Sigmoid colon (tissue), 4 donors: ENCODE results near the gene ANO2.

Experiments used
- CTCF ChIP-seq, 4 experiments: fragments of 450-650 bp in 3 of 4; fragments of 200-600 bp in 1 of 4; IDR thresholded peaks; one replicate each; pipeline ENCODE4 v1.5.1; 2016 to 2019; ENCODE audit warnings: antibody characterized with exemption in 4 of 4, mild to moderate bottlenecking in 3 of 4, moderate library complexity in 2 of 4
- EP300 ChIP-seq, 4 donors: sonication (generic); formaldehyde crosslinking; IDR thresholded peaks; one replicate each; pipeline ENCODE4 v1.6.1; 2017; ENCODE audit warnings: antibody characterized with exemption in 4 of 4
- POLR2A ChIP-seq, 2 donors: fragments of 450-650 bp; IDR thresholded peaks; one replicate each; pipeline ENCODE4 v1.6.1; 2016; ENCODE audit warnings: antibody characterized with exemption in 2 of 2, mild to moderate bottlenecking in 2 of 2, moderate library complexity in 2 of 2
- POLR2AphosphoS5 ChIP-seq, 4 donors: sonication (generic); formaldehyde crosslinking; IDR thresholded peaks; one replicate each; pipeline ENCODE4 v1.6.1; 2017; ENCODE audit warnings: antibody characterized with exemption in 4 of 4

GRCh38 chr12:5626151-5626550 is 318.9 kb downstream of the ANO2 start:
- TF ChIP-seq CTCF (IDR thresholded peaks at IDR 0.05) (no peak), POLR2AphosphoS5 (IDR thresholded peaks at IDR 0.05) (no peak), POLR2A (IDR thresholded peaks at IDR 0.05) (no peak), EP300 (IDR thresholded peaks at IDR 0.05) (no peak)
